ENCODE measurements around the gene DNAJC13.
"Not testable (repeated sequence)": the region's sequence is repeated elsewhere in the genome, so short reads cannot be mapped to it uniquely, and the experiment has no call there.

The DNAJC13 gene

GRCh38 chr3:132550579-132551305, 133.4 kb downstream of the DNAJC13 start:
- DNase-seq: no peak

- DNase-seq: no peak
Observed at GRCh38 chr3:132553826-132554225, 136.5 kb downstream of the DNAJC13 start.

DNA sequence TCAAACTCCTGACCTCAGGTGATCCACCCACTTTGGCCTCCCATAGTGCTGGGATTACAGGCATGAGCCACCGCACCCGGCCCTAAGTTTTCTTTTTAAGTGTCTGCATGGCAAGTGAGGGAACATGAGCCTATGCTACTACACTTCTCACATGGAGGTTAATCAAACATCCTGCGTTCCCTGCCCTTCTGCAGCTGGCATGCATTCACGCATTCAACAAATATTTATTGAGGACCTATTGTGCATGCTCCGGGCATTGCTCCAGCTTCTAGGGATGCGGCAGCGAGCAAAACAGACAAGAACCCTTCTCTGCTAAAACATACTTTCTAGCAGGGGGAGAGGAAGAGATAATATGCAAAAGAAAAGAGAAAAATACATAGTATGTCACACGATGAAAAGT, 137.1 kb downstream of the DNAJC13 start:
- no peak for DNase-seq

DNA sequence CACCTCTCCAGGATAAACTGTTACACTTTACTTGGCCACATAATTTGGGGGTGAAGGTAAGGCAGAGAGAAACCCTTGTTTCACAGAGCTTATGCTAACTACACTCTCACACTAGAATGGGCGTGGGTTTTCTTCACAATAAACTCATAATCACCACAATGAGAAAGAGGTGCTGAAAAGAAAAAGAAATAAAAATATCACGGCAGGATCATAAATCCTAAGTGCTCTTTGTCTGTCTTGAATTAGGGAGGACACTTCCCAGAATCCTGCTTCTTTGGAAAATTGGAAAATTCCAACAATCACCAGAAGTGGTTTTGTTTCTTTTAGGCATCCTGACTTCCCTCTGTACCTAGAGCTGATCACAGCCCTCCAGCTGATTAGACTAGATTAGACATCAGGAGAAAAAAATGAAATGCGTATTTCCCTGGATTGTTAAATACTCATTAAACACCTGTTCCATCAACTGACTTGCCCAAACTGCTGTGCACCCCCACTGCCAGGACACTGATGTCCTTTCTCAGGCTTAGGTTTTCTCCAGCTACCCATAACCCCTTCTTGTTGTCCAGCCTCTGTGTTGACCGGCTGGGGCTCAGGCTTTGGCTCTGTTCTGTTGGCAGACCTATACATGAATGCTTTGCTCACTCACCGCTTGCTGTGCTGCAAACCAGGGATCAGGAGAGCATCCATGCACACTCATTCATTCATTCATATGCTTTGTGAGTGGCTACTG, 138.2 kb downstream of the DNAJC13 start:
- no peak for DNase-seq

- not testable (repeated sequence) for DNase-seq
Observed at GRCh38 chr3:132556036-132556386, 138.7 kb downstream of the DNAJC13 start.

GRCh38 chr3:132556508-132557159, 139.3 kb downstream of the DNAJC13 start:
- DNase-seq: no peak

- no peak for DNase-seq
Observed at GRCh38 chr3:132561003-132561402, 143.7 kb downstream of the DNAJC13 start.

- no peak for DNase-seq
Observed at GRCh38 chr3:132563420-132564069, 146.2 kb downstream of the DNAJC13 start.

DNA sequence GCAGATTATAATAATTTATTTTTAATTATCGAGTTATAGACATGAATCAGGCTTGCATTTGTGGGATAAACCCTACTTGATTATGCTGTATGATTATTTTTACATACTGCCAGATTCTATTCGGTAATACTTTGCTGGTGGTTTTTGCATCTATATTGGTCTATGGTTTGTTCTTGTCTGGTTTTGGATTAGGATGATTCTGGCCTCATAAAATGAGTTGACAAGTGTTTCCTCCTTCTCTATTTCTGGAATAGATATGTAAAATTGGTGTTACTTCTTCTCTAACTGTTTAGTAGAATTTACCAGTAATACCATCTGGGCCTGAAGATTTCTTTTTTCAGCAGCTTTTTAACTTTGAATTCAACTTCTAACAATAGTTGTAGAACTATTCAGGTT, 146.8 kb downstream of the DNAJC13 start:
- no peak for DNase-seq

DNA sequence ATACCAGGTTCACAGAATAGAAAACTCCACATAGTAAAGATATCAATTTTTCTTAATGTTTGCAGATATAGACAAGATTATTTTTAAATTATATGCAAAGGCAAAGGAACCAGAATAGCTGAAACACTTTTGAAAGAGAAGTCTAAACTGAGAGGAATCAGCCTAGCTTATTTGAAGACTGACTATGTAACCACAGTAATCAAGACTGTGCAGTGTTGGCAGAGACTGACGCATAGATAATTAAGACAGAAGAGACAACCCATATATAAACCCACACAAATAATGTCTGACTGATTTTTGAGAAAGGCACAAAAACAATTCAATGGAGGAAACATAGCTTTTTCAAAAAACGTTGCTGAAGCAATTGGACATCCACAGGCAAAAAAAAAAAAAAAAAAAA, 151.1 kb downstream of the DNAJC13 start:
- DNase-seq: no peak

- no peak for DNase-seq
Observed at GRCh38 chr3:132569153-132569552, 151.9 kb downstream of the DNAJC13 start.

GRCh38 chr3:132569580-132569979, 152.3 kb downstream of the DNAJC13 start:
- no peak for DNase-seq

GRCh38 chr3:132570016-132570415, 152.7 kb downstream of the DNAJC13 start:
- no peak for DNase-seq

- no peak for DNase-seq
Observed at GRCh38 chr3:132573797-132574211, 156.5 kb downstream of the DNAJC13 start.

- DNase-seq: no peak
Observed at GRCh38 chr3:132587401-132587800, 170.1 kb downstream of the DNAJC13 start.

Data from activated CD8-positive, alpha-beta memory T cell treated with anti-CD3 and anti-CD28 coated beads, Interleukin-2, amount 50 U/mL, for 4 hours (primary cell).